DMS114 treated with DMSO at 0.1 percent for 48 hours (cell line): Measurements from ENCODE around the gene MRFAP1L1.
A peak's percentile ranks its signal among the peaks of the same experiment; 100 is the strongest.
"Not testable (repeated sequence)": the region's sequence is repeated elsewhere in the genome, so short reads cannot be mapped to it uniquely, and the experiment has no call there.

Source experiments
- DNase-seq: peaks from one replicate; lab custom pipeline; 2025; ENCODE audit not compliant: unreplicated experiment; lab: John Stamatoyannopoulos, UW

Gene MRFAP1L1

GRCh38 chr4:6734165-6734786 lies 24.6 kb upstream of the MRFAP1L1 start:
- no peak for DNase-seq

DNA sequence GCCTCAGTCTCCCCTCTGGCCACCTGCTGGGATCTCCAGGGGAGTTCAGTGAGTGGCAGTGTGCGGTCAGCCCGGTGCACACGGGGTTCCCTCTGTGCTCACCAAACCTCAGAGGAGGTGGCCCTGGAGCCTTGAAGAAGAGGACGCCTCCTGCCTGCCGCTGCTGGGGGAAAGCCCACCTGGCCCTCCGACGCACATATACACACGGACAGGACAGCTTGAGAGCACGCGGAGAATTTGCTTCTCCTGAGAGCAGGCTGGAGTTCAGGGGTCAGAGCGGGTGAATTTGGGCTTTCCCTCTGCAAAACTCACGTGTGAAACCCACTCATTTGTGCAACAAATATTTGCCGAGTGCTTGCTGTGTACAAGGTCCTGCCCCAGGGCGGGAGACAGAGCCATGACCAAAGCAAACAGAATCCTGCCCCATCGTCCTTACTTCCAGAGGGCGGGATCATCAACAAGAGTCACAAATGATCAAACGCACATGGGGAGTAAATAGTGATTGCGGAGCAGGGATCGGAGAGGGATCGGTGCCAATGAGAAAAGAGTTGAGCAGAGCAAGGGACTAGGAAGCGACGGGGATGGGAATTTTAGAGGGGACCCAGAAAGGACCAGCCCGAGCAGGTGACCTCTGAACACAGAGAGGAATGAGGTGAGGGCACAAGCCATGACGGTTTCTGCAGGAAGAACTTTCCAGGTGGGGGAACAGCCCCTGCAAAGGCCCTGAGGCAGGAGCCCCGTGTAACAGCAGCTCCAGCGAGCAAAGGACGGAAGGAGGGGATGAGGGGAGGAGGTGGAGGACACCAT lies 23.9 kb upstream of the MRFAP1L1 start:
- no peak for DNase-seq

GRCh38 chr4:6732441-6733357 lies 23.0 kb upstream of the MRFAP1L1 start:
- no peak for DNase-seq

DNA sequence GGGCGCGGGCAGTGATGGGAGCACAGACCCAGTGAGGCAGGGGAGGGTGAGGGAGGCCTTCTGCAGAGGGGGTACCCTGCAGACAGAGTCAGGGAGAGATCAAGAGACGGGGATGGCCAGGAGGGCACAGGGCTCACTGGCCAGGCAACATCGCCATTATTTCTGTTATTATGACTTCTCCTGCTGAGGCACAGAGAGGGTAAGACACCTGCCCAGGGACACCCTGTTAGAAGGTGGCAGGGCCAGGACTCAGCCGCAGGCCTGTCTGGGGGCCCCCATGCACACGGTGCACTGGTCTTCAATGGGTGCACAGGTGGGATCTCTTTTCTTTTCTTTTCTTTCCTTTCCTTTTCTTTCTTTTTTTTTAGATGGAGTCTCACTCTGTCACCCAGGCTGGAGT lies 22.1 kb upstream of the MRFAP1L1 start:
- no peak for DNase-seq

- DNase-seq, result no peak
These were observed 21.6 kb upstream of the MRFAP1L1 start for GRCh38 chr4:6731318-6731675.

DNA sequence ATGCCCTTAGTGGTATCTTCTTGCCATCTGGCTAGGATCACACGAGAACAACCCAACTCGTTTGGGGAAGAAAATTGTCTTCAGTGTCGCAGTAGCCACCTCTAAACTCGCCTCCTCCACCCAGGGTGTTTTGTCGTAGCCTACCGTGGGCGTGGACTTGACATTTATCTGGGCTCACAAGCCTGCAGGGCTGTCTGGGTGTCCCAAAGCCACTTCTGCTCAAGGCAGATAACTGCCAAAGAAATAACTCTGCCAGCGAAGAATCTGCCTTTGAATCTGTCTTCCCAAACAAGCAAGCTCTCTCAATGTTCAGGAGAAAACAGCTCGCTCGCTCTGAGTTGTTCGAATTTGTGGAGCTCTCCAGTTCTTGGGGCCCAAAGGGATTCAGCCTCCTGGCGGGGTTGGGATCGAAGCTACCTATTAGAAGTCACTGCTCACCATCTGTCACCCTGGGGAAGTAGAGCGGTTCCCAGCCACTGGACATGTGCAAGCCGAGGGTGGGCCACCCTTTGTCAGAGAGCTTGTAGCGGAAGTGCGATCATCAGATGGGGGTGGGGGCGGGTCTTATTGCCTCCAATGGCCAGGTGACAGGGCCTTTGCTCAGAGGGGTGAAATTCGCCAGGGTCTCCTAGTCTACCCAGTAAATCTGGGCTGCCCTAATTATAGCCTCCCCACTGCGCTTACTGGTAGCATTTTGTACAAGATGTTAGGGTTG lies 21.1 kb upstream of the MRFAP1L1 start:
- no peak for DNase-seq

- no peak for DNase-seq
These were observed 18.8 kb upstream of the MRFAP1L1 start for GRCh38 chr4:6728320-6729029.

- no peak for DNase-seq
These were observed 18.2 kb upstream of the MRFAP1L1 start for GRCh38 chr4:6727943-6728250.

- no peak for DNase-seq
These were observed 17.6 kb upstream of the MRFAP1L1 start for GRCh38 chr4:6727081-6727942.

DNA sequence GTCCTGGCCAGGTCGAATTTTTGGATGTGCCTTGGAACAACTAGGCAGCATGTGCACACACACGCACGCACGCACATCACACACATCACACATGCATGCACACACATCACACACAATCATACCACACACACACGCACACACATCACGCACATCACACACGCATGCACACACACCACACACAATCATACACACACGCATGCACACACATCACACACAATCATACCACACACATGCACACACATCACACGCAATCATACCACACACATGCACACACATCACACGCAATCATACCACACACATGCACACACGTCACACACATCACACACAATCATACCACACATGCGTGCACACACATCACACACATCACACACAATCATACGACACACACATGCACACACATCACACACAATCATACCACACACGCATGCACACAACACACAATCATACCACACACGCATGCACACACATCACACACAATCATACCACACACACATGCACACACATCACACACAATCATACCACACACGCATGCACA lies 15.8 kb upstream of the MRFAP1L1 start:
- DNase-seq, result not testable (repeated sequence)

DNA sequence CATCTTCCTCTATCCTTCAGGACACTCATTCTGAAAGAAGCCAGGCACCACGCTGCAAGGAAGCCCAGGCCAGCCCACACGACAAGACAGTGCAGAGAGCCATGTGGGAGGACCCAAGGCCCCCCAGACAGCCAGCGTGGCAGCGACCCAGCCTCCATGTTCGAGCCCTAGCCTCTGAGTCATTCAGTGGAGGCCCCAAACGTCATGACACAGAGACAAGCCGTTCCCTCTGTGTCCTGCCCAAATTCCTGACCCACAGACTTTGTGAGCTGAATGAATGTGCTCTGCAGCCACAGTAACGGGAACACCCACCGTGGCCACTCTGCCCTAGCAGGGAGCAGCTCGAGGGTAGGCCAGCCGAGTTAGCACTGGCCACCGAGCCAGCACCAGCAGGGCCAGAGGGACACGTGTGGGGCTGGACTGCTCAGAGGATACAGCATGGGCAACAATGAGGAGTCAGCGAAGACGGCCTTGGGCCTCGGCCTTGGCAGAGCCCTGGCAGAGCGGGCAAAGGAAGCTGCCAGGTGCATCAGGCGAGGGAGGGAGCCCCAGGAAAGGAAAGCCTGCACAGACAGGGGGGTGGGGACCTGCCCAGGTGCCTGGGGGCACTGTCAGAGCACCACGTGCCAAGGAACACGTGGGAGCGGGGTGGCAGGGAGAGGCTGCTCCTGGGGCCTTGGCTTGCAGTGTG lies 14.9 kb upstream of the MRFAP1L1 start:
- no peak for DNase-seq

DNA sequence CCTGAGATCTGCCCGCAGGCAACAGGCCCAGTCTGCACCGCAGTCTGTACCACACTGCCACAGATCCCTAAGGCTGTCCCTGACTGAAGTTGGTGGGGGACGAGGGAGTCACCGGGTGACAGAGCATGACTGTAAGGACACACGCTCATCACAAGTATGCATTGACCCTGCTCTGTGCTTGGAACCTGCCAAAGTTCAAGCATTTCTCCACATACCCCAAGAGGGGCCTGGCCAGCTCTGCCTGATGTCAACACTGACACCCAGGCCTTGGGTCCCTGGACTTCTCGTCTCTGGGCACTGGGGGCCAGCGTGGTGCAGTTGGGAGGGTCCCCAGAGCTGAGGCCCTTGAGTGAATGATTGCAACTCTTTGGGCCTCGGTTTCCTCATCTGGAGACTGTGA lies 14.2 kb upstream of the MRFAP1L1 start:
- no peak for DNase-seq

DNA sequence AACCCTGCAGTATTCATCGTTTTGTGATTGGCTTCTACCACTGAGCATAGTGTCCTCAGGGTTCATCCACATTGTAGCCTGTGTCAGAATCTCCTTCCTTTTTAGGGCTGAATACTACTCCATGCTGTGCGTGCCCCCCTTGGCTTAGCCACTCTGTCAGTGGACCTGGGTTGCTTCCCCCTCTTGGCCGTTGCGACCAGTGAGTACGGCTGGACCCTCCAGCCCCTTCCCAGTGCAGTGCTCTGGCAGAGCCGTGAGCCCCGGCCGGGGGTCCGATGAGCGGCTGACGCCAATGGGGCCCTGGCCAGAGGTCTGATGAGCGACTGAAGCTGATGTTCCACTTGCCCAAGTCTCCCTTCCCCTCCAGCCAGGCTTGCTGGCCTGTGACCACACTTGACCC lies 13.2 kb upstream of the MRFAP1L1 start:
- DNase-seq, result no peak

DNA sequence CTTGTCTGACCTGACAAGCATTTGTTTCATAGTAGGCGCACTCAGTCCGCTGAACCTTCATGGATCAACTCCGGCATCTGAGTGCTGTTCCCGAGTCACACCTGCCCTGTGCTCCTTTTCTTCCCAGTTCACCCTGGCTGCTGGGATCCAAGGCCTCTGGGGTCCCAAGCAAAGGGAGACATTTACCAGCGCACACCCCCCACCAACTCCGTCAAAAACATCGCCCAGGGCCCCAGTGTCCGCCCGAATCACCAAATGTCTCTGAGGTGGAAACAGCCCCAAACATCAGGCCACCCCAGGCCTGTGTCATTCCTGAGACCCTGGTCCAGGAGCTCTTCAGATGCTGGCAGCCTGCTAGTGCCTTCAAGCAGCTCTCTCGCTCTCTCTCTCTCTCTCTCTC lies 11.5 kb upstream of the MRFAP1L1 start:
- DNase-seq, result no peak

DNA sequence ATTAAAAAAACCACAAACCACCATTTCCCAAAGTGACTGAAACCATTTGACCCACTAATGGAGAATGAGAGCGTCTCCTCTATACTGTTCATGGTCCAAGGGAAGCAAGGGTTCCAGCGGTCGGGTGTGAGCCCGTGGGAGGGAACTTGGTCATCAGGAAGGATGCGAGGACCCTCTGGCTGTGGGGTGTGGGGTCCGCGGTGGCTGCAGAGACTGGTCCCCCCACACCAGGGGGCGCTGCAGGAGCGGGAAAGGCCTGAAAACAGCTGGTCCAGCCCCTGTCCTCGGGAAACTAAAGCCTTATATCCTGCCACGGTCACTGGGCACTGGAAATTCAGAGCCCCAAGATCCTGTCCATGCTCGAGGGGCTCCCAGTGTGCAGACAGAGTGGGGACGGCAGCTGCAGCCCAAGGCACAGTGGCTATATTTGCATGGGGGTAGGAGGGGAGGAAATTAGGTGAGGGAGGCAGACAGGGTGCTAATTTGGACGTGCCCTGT lies 10.6 kb upstream of the MRFAP1L1 start:
- DNase-seq, result peak; percentile 44

DNA sequence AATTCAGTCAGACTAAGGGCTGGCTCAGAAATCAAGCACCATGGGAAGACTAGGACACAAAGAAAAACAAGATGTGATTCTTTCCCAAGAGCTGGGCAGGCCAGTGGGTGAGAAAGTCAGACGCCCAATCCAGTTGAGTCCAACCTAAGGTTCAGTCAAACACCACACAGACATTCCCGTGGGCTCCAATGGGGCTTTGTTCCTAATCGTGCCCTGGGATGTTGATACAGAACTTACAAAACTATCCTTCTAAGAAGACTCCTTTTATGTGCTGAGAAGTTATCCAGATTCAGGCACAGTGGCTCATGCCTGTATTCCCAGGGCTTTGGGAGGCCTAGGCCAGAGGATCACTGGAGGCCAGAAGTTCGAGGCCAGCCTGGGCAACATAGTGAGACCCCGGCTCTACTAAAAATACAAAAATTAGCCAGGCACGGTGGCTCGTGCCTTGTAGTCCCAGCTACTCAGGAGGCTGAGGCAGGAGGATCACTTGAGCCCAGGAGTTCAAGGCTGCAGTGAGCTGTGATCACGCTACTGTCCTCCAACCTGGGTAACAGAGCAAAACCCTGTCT lies 10.0 kb upstream of the MRFAP1L1 start:
- no peak for DNase-seq

- DNase-seq, result no peak
These were observed 9.4 kb upstream of the MRFAP1L1 start for GRCh38 chr4:6718932-6719610.
